HepG2 (cell line): ENCODE results near the gene NFKBIA. TPM values are rescaled to one million over a fixed set of nuclear protein-coding genes. Genes with fewer than 3 reads are reported as not detected.
A peak's percentile ranks its signal among the peaks of the same experiment; 100 is the strongest.

Experiments used
- ATAC-seq: fragments of 200-7000 bp; cut with Tn5 transposase; 3 replicates; pipeline ENCODE4 v1.9.1; 2020; ENCODE audit warnings: mild to moderate bottlenecking, moderate library complexity
- BruUV-seq: library from RNA; stranded (reverse); fragments of 400-500 nt; replicated peaks from 2 replicates; lab custom pipeline; 2021; lab: Mats Ljungman, UMichigan
- CTCF ChIA-PET: fragments of 300-600 bp; formaldehyde crosslinking; extraction: SDS; loops from one replicate; lab custom pipeline; 2021; ENCODE audit warnings: low total read pairs, inconsistent platforms, low intra/inter-chr PET ratio; lab: Yijun Ruan, JAX
- POLR2A ChIA-PET: fragments of 350-600 bp; sonication (Branson Sonifier 250); formaldehyde crosslinking; loops from one replicate; lab custom pipeline; 2020; ENCODE audit warnings: antibody characterized with exemption, inconsistent platforms; lab: Yijun Ruan, JAX
- DNase-seq: peaks from one replicate; pipeline ENCODE4 v3.0.0-alpha.2; 2015; ENCODE audit warnings: low spot score
- FAIRE-seq: peaks from 3 replicates; lab custom pipeline; 2011; peaks lifted over from hg19 to GRCh38; lab: Jason Lieb, UNC
- H2AFZ ChIP-seq: one replicate; pipeline ENCODE4 v1.6.1; 2011; ENCODE audit warnings: low read length, inconsistent platforms
- H3K27ac ChIP-seq: fragments of 300-600 bp; 3 replicates; pipeline ENCODE4 v1.8.0; 2011; ENCODE audit warnings: mixed run types, mild to moderate bottlenecking, mixed read lengths, low read length, inconsistent platforms; ENCODE audit not compliant: insufficient read depth; ENCODE audit errors: extremely low read length
- H3K27me3 ChIP-seq, 2 experiments: fragments of 200-600 bp in 1 of 2; 2 replicates in 1 of 2; 3 replicates in 1 of 2; pipeline versions ENCODE4 v1.6.0 to v1.8.0; 2011; ENCODE audit warnings: low read length in 2 of 2, mild to moderate bottlenecking in 2 of 2, moderate library complexity in 2 of 2, inconsistent platforms in 1 of 2; ENCODE audit not compliant: insufficient read depth in 2 of 2, control insufficient read depth in 1 of 2
- H3K36me3 ChIP-seq, 2 experiments: fragments of 200-600 bp in 1 of 2; replicated peaks in 1 of 2; 2 replicates in 1 of 2; 3 replicates in 1 of 2; pipeline versions ENCODE4 v1.5.1 to v1.8.0; 2011; ENCODE audit warnings: low read length in 2 of 2, inconsistent platforms in 1 of 2; ENCODE audit not compliant: insufficient read depth in 2 of 2, control insufficient read depth in 1 of 2
- H3K4me1 ChIP-seq: 2 replicates; pipeline ENCODE4 v1.5.1; 2012; ENCODE audit warnings: low read length, inconsistent platforms; ENCODE audit not compliant: insufficient read depth
- H3K4me2 ChIP-seq: 2 replicates; pipeline ENCODE4 v1.6.0; 2011; ENCODE audit warnings: low read depth, low read length, inconsistent platforms
- H3K4me3 ChIP-seq, 3 experiments: fragments of 200-600 bp in 1 of 3; sonication (generic), shearing (Covaris generic) in 1 of 3; replicated peaks in 1 of 3; 2 replicates each; pipeline ENCODE4 v1.5.1; 2011 to 2016; ENCODE audit warnings: low read length in 3 of 3, inconsistent platforms in 2 of 3, low read depth in 2 of 3, mild to moderate bottlenecking in 2 of 3, control low read depth in 1 of 3, mixed read lengths in 1 of 3; ENCODE audit not compliant: insufficient read depth in 1 of 3
- H3K79me2 ChIP-seq: one replicate; pipeline ENCODE4 v1.6.1; 2011; ENCODE audit warnings: low read length, inconsistent platforms; ENCODE audit not compliant: insufficient read depth
- H3K9ac ChIP-seq: 2 replicates; pipeline ENCODE4 v1.6.0; 2011; ENCODE audit warnings: mild to moderate bottlenecking, low read depth, low read length, inconsistent platforms; ENCODE audit not compliant: insufficient read depth
- H3K9me3 ChIP-seq: 2 replicates; pipeline ENCODE4 v1.5.1; 2012; ENCODE audit warnings: mild to moderate bottlenecking, low read length
- H4K20me1 ChIP-seq: 2 replicates; pipeline ENCODE4 v1.6.0; 2011; ENCODE audit warnings: inconsistent platforms, mild to moderate bottlenecking, low read length, moderate library complexity; ENCODE audit not compliant: insufficient read depth
- ATF1 ChIP-seq: IDR thresholded peaks from 2 replicates; pipeline ENCODE4 v1.6.1; 2016; ENCODE audit warnings: mild to moderate bottlenecking, control low read depth
- EEA1 ChIP-seq: sonication (generic); formaldehyde crosslinking; IDR thresholded peaks from 2 replicates; pipeline ENCODE4 v1.5.1; 2020; ENCODE audit warnings: mild to moderate bottlenecking, missing genetic modification reagents, borderline replicate concordance
- MED13 ChIP-seq: sonication (generic); formaldehyde crosslinking; IDR thresholded peaks from 2 replicates; pipeline ENCODE4 v1.5.0; 2020; ENCODE audit warnings: missing genetic modification reagents
- NBN ChIP-seq: fragments of 450-650 bp; conservative IDR thresholded peaks from 2 replicates; pipeline ENCODE4 v1.6.1; 2017
- NFE2L2 ChIP-seq: fragments of 150-350 bp; IDR thresholded peaks from 2 replicates; pipeline ENCODE4 v1.6.1; 2014; ENCODE audit warnings: low read length
- PRMT3 ChIP-seq: sonication (generic); formaldehyde crosslinking; IDR thresholded peaks from 2 replicates; pipeline ENCODE4 v1.8.1; 2022; ENCODE audit warnings: low read depth, mild to moderate bottlenecking, moderate library complexity, missing genetic modification reagents, borderline replicate concordance
- SMAD3 ChIP-seq: sonication (generic); formaldehyde crosslinking; IDR thresholded peaks from 2 replicates; pipeline ENCODE4 v1.4.0; 2020; ENCODE audit warnings: missing genetic modification reagents
- ZBTB38 ChIP-seq: sonication (generic); formaldehyde crosslinking; IDR thresholded peaks from 2 replicates; pipeline ENCODE4 v1.5.1; 2020; ENCODE audit warnings: mild to moderate bottlenecking, missing genetic modification reagents
- ZNF30 ChIP-seq: sonication (generic); formaldehyde crosslinking; IDR thresholded peaks from 2 replicates; pipeline ENCODE4 v1.5.0; 2020; ENCODE audit warnings: mild to moderate bottlenecking, missing genetic modification reagents
- WGBS: methylation state at CpG from one replicate; pipeline ENCODE4 v1.1.6; 2017; ENCODE audit warnings: low lambda C conversion rate; 5-methylcytosine and 5-hydroxymethylcytosine counted together
- in situ Hi-C: cut with HindIII; loops from 2 replicates; pipeline ENCODE4 v1.10.0; 2017; ENCODE audit warnings: low pct_unique_long_range_greater_than_20kb; ENCODE audit not compliant: extremely low pct_ligation_motif_present
- intact Hi-C: fragments of 100-400 bp; cut with micrococcal nuclease; formaldehyde crosslinking; loops from one replicate; pipeline ENCODE4 v1.10.0; 2022; ENCODE audit not compliant: unreplicated experiment
- polyA plus RNA-seq, 8 experiments: library from polyadenylated mRNA; depleted of rRNA in 3 of 8; stranded (reverse) in 7 of 8; unstranded in 1 of 8; fragments of >200 nt; fragmentation: Illumina TruSeq in 4 of 8; extraction: Trizol in 4 of 8; gene quantifications; 2 replicates each; pipeline versions ENCODE4 v1.2.1 to v1.2.3, GENCODE V29; 2011 to 2016; ENCODE audit warnings: low read depth in 4 of 8, missing spikeins in 1 of 8, mixed read lengths in 1 of 8; ENCODE audit not compliant: insufficient read depth in 1 of 8
- total RNA-seq, 5 experiments: library from RNA; depleted of rRNA; stranded (reverse); fragments of >200 nt; fragmentation: Illumina TruSeq; extraction: Trizol; gene quantifications; 2 replicates each; pipeline ENCODE4 v1.2.3, GENCODE V29; 2016; ENCODE audit warnings: low read depth in 1 of 5
- TF ChIP-seq, protein P1 (sequence below), 2 experiments: sonication (generic) in 1 of 2; formaldehyde crosslinking in 1 of 2; IDR thresholded peaks; 2 replicates each; pipeline versions ENCODE4 v1.5.1 to v1.6.1; 2011 to 2020; ENCODE audit warnings: borderline replicate concordance in 1 of 2, low read depth in 1 of 2, low read length in 1 of 2, mild to moderate bottlenecking in 1 of 2, missing genetic modification reagents in 1 of 2, moderate library complexity in 1 of 2
- TF ChIP-seq, protein P2 (sequence below): sonication (generic); formaldehyde crosslinking; conservative IDR thresholded peaks from 2 replicates; pipeline ENCODE4 v1.8.1; 2023; ENCODE audit warnings: missing genetic modification reagents
- TF ChIP-seq, protein P3 (sequence below), 2 experiments: sonication (generic) in 1 of 2; formaldehyde crosslinking in 1 of 2; IDR thresholded peaks; 2 replicates each; pipeline versions ENCODE4 v1.6.1 to v1.9.0; 2014 to 2022; ENCODE audit warnings: antibody characterized with exemption in 1 of 2, borderline replicate concordance in 1 of 2, inconsistent platforms in 1 of 2, low read depth in 1 of 2, missing genetic modification reagents in 1 of 2

Gene NFKBIA
- total and polyA plus RNA-seq, 2 of the 13 experiments (the other 11 are each of a cell fraction or from before 2014, with no cell fraction given) = 197 to 319 TPM

DNA sequence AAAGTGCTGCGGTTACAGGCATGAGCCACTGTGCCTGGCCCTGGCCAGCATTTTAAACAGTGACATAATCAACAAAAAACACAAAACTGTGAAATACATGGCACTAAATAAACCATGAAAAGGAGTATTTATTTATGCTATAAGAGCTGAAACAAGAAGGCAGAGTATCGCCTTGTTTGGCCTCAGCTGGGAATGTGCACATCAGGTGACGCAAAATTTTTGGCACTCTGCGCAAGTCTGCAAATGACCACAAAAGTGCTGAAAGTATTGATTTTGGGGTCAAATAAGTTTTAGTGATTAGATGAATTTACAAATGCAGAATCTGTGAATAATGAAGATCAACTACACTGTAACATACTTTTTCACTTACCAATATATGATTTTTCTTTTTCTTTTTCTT is 36.6 kb upstream of the NFKBIA start:
- CTCF ChIA-PET = no interaction called here
- Histone ChIP-seq H3K36me3 (no peaks in the 10 kb centered on the region), H2AFZ (no peak overlapping the region), H4K20me1 (no peaks in the 10 kb centered on the region), H3K4me2 (no peak overlapping the region), H3K79me2 (no peaks in the 10 kb centered on the region), H3K27ac (no peak overlapping the region), H3K4me1 (no peaks in the 10 kb centered on the region), H3K9me3 (no peaks in the 10 kb centered on the region), H3K4me3 (no peak overlapping the region), H3K27me3 (no peaks in the 10 kb centered on the region), H3K9ac (no peak overlapping the region)
- in situ Hi-C loops (loop anchor here (5.0 kb wide), 1 partner anchor 376 kb away; no protein-coding TSS in a partner anchor), intact Hi-C loops (no loop called here)
- POLR2A ChIA-PET = no interaction called here
- ATAC-seq (no peak), FAIRE-seq (no peak), DNase-seq (no peak)
- BruUV-seq = no TSS peak
- 81% methylated on average over 4 of the region's 4 CpGs for WGBS
- no peak for TF ChIP-seq ZBTB38 (CRISPR knock-in tag)
- 0 out of 2 replicates have a peak, but pooled peaks have one; percentile 32 for TF ChIP-seq MED13
- TF ChIP-seq, protein P1, sequence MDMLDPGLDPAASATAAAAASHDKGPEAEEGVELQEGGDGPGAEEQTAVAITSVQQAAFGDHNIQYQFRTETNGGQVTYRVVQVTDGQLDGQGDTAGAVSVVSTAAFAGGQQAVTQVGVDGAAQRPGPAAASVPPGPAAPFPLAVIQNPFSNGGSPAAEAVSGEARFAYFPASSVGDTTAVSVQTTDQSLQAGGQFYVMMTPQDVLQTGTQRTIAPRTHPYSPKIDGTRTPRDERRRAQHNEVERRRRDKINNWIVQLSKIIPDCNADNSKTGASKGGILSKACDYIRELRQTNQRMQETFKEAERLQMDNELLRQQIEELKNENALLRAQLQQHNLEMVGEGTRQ (IDR thresholded peaks at IDR 0.05; ENCODE audit: low read depth, low read length) = no peak
- TF ChIP-seq, protein P1 (CRISPR knock-in tag; IDR thresholded peaks at IDR 0.05; ENCODE audit: borderline replicate concordance) = no peak
- TF ChIP-seq EEA1 (CRISPR knock-in tag) = no peak
- no peak for TF ChIP-seq NFE2L2
- TF ChIP-seq, protein P2, sequence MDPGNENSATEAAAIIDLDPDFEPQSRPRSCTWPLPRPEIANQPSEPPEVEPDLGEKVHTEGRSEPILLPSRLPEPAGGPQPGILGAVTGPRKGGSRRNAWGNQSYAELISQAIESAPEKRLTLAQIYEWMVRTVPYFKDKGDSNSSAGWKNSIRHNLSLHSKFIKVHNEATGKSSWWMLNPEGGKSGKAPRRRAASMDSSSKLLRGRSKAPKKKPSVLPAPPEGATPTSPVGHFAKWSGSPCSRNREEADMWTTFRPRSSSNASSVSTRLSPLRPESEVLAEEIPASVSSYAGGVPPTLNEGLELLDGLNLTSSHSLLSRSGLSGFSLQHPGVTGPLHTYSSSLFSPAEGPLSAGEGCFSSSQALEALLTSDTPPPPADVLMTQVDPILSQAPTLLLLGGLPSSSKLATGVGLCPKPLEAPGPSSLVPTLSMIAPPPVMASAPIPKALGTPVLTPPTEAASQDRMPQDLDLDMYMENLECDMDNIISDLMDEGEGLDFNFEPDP (CRISPR knock-in tag) = no peak
- no peak for TF ChIP-seq PRMT3 (CRISPR knock-in tag)
- TF ChIP-seq, protein P3, sequence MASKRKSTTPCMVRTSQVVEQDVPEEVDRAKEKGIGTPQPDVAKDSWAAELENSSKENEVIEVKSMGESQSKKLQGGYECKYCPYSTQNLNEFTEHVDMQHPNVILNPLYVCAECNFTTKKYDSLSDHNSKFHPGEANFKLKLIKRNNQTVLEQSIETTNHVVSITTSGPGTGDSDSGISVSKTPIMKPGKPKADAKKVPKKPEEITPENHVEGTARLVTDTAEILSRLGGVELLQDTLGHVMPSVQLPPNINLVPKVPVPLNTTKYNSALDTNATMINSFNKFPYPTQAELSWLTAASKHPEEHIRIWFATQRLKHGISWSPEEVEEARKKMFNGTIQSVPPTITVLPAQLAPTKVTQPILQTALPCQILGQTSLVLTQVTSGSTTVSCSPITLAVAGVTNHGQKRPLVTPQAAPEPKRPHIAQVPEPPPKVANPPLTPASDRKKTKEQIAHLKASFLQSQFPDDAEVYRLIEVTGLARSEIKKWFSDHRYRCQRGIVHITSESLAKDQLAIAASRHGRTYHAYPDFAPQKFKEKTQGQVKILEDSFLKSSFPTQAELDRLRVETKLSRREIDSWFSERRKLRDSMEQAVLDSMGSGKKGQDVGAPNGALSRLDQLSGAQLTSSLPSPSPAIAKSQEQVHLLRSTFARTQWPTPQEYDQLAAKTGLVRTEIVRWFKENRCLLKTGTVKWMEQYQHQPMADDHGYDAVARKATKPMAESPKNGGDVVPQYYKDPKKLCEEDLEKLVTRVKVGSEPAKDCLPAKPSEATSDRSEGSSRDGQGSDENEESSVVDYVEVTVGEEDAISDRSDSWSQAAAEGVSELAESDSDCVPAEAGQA (IDR thresholded peaks at IDR 0.05; ENCODE audit: low read depth) = no peak
- TF ChIP-seq, protein P3 (CRISPR knock-in tag; IDR thresholded peaks at IDR 0.05; ENCODE audit: borderline replicate concordance) = no peak
- no peak for TF ChIP-seq NBN
- no peak for TF ChIP-seq SMAD3 (CRISPR knock-in tag)
- TF ChIP-seq ATF1 (CRISPR knock-in tag) = no peak
- no peak for TF ChIP-seq ZNF30 (CRISPR knock-in tag)
